HepG2 (cell line): ENCODE data around the gene FBXO33. TPM values are rescaled to one million over a fixed set of nuclear protein-coding genes. Genes with fewer than 3 reads are reported as not detected.
A peak's percentile ranks its signal among the peaks of the same experiment; 100 is the strongest.

Experiments
- ATAC-seq: fragments of 200-7000 bp; cut with Tn5 transposase; 3 replicates; pipeline ENCODE4 v1.9.1; 2020; ENCODE audit warnings: mild to moderate bottlenecking, moderate library complexity
- BruUV-seq: library from RNA; stranded (reverse); fragments of 400-500 nt; replicated peaks from 2 replicates; lab custom pipeline; 2021; lab: Mats Ljungman, UMichigan
- CTCF ChIA-PET: fragments of 300-600 bp; formaldehyde crosslinking; extraction: SDS; loops from one replicate; lab custom pipeline; 2021; ENCODE audit warnings: low total read pairs, inconsistent platforms, low intra/inter-chr PET ratio; lab: Yijun Ruan, JAX
- POLR2A ChIA-PET: fragments of 350-600 bp; sonication (Branson Sonifier 250); formaldehyde crosslinking; loops from one replicate; lab custom pipeline; 2020; ENCODE audit warnings: antibody characterized with exemption, inconsistent platforms; lab: Yijun Ruan, JAX
- DNase-seq: peaks from one replicate; pipeline ENCODE4 v3.0.0-alpha.2; 2015; ENCODE audit warnings: low spot score
- FAIRE-seq: peaks from 3 replicates; lab custom pipeline; 2011; peaks lifted over from hg19 to GRCh38; lab: Jason Lieb, UNC
- H2AFZ ChIP-seq: one replicate; pipeline ENCODE4 v1.6.1; 2011; ENCODE audit warnings: low read length, inconsistent platforms
- H3K27ac ChIP-seq: fragments of 300-600 bp; 3 replicates; pipeline ENCODE4 v1.8.0; 2011; ENCODE audit warnings: mixed run types, mild to moderate bottlenecking, mixed read lengths, low read length, inconsistent platforms; ENCODE audit not compliant: insufficient read depth; ENCODE audit errors: extremely low read length
- H3K27me3 ChIP-seq, 2 experiments: fragments of 200-600 bp in 1 of 2; 2 replicates in 1 of 2; 3 replicates in 1 of 2; pipeline versions ENCODE4 v1.6.0 to v1.8.0; 2011; ENCODE audit warnings: low read length in 2 of 2, mild to moderate bottlenecking in 2 of 2, moderate library complexity in 2 of 2, inconsistent platforms in 1 of 2; ENCODE audit not compliant: insufficient read depth in 2 of 2, control insufficient read depth in 1 of 2
- H3K36me3 ChIP-seq, 2 experiments: fragments of 200-600 bp in 1 of 2; replicated peaks in 1 of 2; 2 replicates in 1 of 2; 3 replicates in 1 of 2; pipeline versions ENCODE4 v1.5.1 to v1.8.0; 2011; ENCODE audit warnings: low read length in 2 of 2, inconsistent platforms in 1 of 2; ENCODE audit not compliant: insufficient read depth in 2 of 2, control insufficient read depth in 1 of 2
- H3K4me1 ChIP-seq: 2 replicates; pipeline ENCODE4 v1.5.1; 2012; ENCODE audit warnings: low read length, inconsistent platforms; ENCODE audit not compliant: insufficient read depth
- H3K4me2 ChIP-seq: 2 replicates; pipeline ENCODE4 v1.6.0; 2011; ENCODE audit warnings: low read depth, low read length, inconsistent platforms
- H3K4me3 ChIP-seq, 3 experiments: fragments of 200-600 bp in 1 of 3; sonication (generic), shearing (Covaris generic) in 1 of 3; replicated peaks in 1 of 3; 2 replicates each; pipeline ENCODE4 v1.5.1; 2011 to 2016; ENCODE audit warnings: low read length in 3 of 3, inconsistent platforms in 2 of 3, low read depth in 2 of 3, mild to moderate bottlenecking in 2 of 3, control low read depth in 1 of 3, mixed read lengths in 1 of 3; ENCODE audit not compliant: insufficient read depth in 1 of 3
- H3K79me2 ChIP-seq: one replicate; pipeline ENCODE4 v1.6.1; 2011; ENCODE audit warnings: low read length, inconsistent platforms; ENCODE audit not compliant: insufficient read depth
- H3K9ac ChIP-seq: 2 replicates; pipeline ENCODE4 v1.6.0; 2011; ENCODE audit warnings: mild to moderate bottlenecking, low read depth, low read length, inconsistent platforms; ENCODE audit not compliant: insufficient read depth
- H3K9me3 ChIP-seq: 2 replicates; pipeline ENCODE4 v1.5.1; 2012; ENCODE audit warnings: mild to moderate bottlenecking, low read length
- H4K20me1 ChIP-seq: 2 replicates; pipeline ENCODE4 v1.6.0; 2011; ENCODE audit warnings: inconsistent platforms, mild to moderate bottlenecking, low read length, moderate library complexity; ENCODE audit not compliant: insufficient read depth
- GLI4 ChIP-seq: sonication (generic); formaldehyde crosslinking; IDR thresholded peaks from 2 replicates; pipeline ENCODE4 v1.5.1; 2020; ENCODE audit warnings: missing genetic modification reagents, mild to moderate bottlenecking, moderate library complexity, borderline replicate concordance
- RBAK ChIP-seq: sonication (generic); formaldehyde crosslinking; IDR thresholded peaks from 2 replicates; pipeline ENCODE4 v1.5.1; 2020; ENCODE audit warnings: mild to moderate bottlenecking, missing genetic modification reagents
- SIN3B ChIP-seq: fragments of 150-350 bp; IDR thresholded peaks from 2 replicates; pipeline ENCODE4 v1.6.1; 2014; ENCODE audit warnings: low read length
- WIZ ChIP-seq: sonication (generic); formaldehyde crosslinking; IDR thresholded peaks from 2 replicates; pipeline ENCODE4 v1.5.1; 2020; ENCODE audit warnings: mild to moderate bottlenecking, missing genetic modification reagents
- ZBTB25 ChIP-seq: IDR thresholded peaks from 2 replicates; pipeline ENCODE4 v1.6.1; 2018; ENCODE audit warnings: missing genetic modification reagents
- ZNF317 ChIP-seq: sonication (generic); formaldehyde crosslinking; IDR thresholded peaks from 2 replicates; pipeline ENCODE4 v1.5.0; 2020; ENCODE audit warnings: mild to moderate bottlenecking, missing genetic modification reagents
- ZNF513 ChIP-seq: sonication (generic); formaldehyde crosslinking; conservative IDR thresholded peaks from 2 replicates; pipeline ENCODE4 v1.5.0; 2020; ENCODE audit warnings: missing genetic modification reagents
- ZNF652 ChIP-seq: IDR thresholded peaks from 2 replicates; pipeline ENCODE4 v1.6.1; 2016; ENCODE audit warnings: low read depth, borderline replicate concordance
- ZSCAN20 ChIP-seq: sonication (generic); formaldehyde crosslinking; IDR thresholded peaks from 2 replicates; pipeline ENCODE4 v1.4.0; 2020; ENCODE audit warnings: missing genetic modification reagents, mild to moderate bottlenecking, borderline replicate concordance
- WGBS: methylation state at CpG from one replicate; pipeline ENCODE4 v1.1.6; 2017; ENCODE audit warnings: low lambda C conversion rate; 5-methylcytosine and 5-hydroxymethylcytosine counted together
- in situ Hi-C: cut with HindIII; loops from 2 replicates; pipeline ENCODE4 v1.10.0; 2017; ENCODE audit warnings: low pct_unique_long_range_greater_than_20kb; ENCODE audit not compliant: extremely low pct_ligation_motif_present
- intact Hi-C: fragments of 100-400 bp; cut with micrococcal nuclease; formaldehyde crosslinking; loops from one replicate; pipeline ENCODE4 v1.10.0; 2022; ENCODE audit not compliant: unreplicated experiment
- polyA plus RNA-seq, 8 experiments: library from polyadenylated mRNA; depleted of rRNA in 3 of 8; stranded (reverse) in 7 of 8; unstranded in 1 of 8; fragments of >200 nt; fragmentation: Illumina TruSeq in 4 of 8; extraction: Trizol in 4 of 8; gene quantifications; 2 replicates each; pipeline versions ENCODE4 v1.2.1 to v1.2.3, GENCODE V29; 2011 to 2016; ENCODE audit warnings: low read depth in 4 of 8, missing spikeins in 1 of 8, mixed read lengths in 1 of 8; ENCODE audit not compliant: insufficient read depth in 1 of 8
- total RNA-seq, 5 experiments: library from RNA; depleted of rRNA; stranded (reverse); fragments of >200 nt; fragmentation: Illumina TruSeq; extraction: Trizol; gene quantifications; 2 replicates each; pipeline ENCODE4 v1.2.3, GENCODE V29; 2016; ENCODE audit warnings: low read depth in 1 of 5
- TF ChIP-seq, protein P1 (sequence below): sonication (generic); formaldehyde crosslinking; IDR thresholded peaks from 2 replicates; pipeline ENCODE4 v1.4.0; 2020; ENCODE audit warnings: missing genetic modification reagents
- TF ChIP-seq, protein P2 (sequence below): sonication (generic); formaldehyde crosslinking; IDR thresholded peaks from 2 replicates; pipeline ENCODE4 v1.8.0; 2022; ENCODE audit warnings: missing genetic modification reagents, mild to moderate bottlenecking, moderate library complexity, borderline replicate concordance
- TF ChIP-seq, protein P3 (sequence below): sonication (generic); formaldehyde crosslinking; IDR thresholded peaks from 2 replicates; pipeline ENCODE4 v1.5.0; 2020; ENCODE audit warnings: mild to moderate bottlenecking, missing genetic modification reagents

FBXO33 gene
- total and polyA plus RNA-seq, 2 of the 13 experiments (the other 11 are each of a cell fraction or from before 2014, with no cell fraction given) = 15.5 to 16.9 TPM

- 2% methylated on average over 8 of the region's 8 CpGs for WGBS
- no peak for FAIRE-seq
- TF ChIP-seq GLI4 = 0 out of 2 replicates have a peak, but pooled peaks have one; percentile 1
- TF ChIP-seq ZSCAN20 (CRISPR knock-in tag) = 0 out of 2 replicates have a peak, but pooled peaks have one; percentile 61
- no peak for TF ChIP-seq WIZ (CRISPR knock-in tag)
- peak; percentile 33; the same call in 1 of the 2 replicates for TF ChIP-seq ZNF317 (CRISPR knock-in tag)
- TF ChIP-seq ZBTB25 (CRISPR knock-in tag) = 0 out of 2 replicates have a peak, but pooled peaks have one; percentile 22
- TF ChIP-seq, protein P1, sequence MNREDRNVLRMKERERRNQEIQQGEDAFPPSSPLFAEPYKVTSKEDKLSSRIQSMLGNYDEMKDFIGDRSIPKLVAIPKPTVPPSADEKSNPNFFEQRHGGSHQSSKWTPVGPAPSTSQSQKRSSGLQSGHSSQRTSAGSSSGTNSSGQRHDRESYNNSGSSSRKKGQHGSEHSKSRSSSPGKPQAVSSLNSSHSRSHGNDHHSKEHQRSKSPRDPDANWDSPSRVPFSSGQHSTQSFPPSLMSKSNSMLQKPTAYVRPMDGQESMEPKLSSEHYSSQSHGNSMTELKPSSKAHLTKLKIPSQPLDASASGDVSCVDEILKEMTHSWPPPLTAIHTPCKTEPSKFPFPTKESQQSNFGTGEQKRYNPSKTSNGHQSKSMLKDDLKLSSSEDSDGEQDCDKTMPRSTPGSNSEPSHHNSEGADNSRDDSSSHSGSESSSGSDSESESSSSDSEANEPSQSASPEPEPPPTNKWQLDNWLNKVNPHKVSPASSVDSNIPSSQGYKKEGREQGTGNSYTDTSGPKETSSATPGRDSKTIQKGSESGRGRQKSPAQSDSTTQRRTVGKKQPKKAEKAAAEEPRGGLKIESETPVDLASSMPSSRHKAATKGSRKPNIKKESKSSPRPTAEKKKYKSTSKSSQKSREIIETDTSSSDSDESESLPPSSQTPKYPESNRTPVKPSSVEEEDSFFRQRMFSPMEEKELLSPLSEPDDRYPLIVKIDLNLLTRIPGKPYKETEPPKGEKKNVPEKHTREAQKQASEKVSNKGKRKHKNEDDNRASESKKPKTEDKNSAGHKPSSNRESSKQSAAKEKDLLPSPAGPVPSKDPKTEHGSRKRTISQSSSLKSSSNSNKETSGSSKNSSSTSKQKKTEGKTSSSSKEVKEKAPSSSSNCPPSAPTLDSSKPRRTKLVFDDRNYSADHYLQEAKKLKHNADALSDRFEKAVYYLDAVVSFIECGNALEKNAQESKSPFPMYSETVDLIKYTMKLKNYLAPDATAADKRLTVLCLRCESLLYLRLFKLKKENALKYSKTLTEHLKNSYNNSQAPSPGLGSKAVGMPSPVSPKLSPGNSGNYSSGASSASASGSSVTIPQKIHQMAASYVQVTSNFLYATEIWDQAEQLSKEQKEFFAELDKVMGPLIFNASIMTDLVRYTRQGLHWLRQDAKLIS = peak; percentile 67; the same call in 1 of the 2 replicates
- no peak for TF ChIP-seq RBAK (CRISPR knock-in tag)
- TF ChIP-seq, protein P2, sequence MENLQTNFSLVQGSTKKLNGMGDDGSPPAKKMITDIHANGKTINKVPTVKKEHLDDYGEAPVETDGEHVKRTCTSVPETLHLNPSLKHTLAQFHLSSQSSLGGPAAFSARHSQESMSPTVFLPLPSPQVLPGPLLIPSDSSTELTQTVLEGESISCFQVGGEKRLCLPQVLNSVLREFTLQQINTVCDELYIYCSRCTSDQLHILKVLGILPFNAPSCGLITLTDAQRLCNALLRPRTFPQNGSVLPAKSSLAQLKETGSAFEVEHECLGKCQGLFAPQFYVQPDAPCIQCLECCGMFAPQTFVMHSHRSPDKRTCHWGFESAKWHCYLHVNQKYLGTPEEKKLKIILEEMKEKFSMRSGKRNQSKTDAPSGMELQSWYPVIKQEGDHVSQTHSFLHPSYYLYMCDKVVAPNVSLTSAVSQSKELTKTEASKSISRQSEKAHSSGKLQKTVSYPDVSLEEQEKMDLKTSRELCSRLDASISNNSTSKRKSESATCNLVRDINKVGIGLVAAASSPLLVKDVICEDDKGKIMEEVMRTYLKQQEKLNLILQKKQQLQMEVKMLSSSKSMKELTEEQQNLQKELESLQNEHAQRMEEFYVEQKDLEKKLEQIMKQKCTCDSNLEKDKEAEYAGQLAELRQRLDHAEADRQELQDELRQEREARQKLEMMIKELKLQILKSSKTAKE (CRISPR knock-in tag) = no peak
- no peak for TF ChIP-seq ZNF513 (CRISPR knock-in tag)
- 0 out of 2 replicates have a peak, but pooled peaks have one; percentile 25 for TF ChIP-seq SIN3B
- TF ChIP-seq, protein P3, sequence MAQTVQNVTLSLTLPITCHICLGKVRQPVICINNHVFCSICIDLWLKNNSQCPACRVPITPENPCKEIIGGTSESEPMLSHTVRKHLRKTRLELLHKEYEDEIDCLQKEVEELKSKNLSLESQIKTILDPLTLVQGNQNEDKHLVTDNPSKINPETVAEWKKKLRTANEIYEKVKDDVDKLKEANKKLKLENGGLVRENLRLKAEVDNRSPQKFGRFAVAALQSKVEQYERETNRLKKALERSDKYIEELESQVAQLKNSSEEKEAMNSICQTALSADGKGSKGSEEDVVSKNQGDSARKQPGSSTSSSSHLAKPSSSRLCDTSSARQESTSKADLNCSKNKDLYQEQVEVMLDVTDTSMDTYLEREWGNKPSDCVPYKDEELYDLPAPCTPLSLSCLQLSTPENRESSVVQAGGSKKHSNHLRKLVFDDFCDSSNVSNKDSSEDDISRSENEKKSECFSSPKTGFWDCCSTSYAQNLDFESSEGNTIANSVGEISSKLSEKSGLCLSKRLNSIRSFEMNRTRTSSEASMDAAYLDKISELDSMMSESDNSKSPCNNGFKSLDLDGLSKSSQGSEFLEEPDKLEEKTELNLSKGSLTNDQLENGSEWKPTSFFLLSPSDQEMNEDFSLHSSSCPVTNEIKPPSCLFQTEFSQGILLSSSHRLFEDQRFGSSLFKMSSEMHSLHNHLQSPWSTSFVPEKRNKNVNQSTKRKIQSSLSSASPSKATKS = peak; percentile 74; the same call in 1 of the 2 replicates
- peak; percentile 94 for TF ChIP-seq ZNF652 (CRISPR knock-in tag)
Observed at GRCh38 chr14:39433452-39433813, 1.2 kb upstream of the FBXO33 start.

More at GRCh38 chr14:39433452-39433813, 1.2 kb upstream of the FBXO33 start:
- in situ Hi-C loops (loop anchor here (5.0 kb wide), 2 partner anchors 201 to 331 kb away; partner anchors contain the start of genes MIA2 and SEC23A), intact Hi-C loops (loop anchor here (1.0 to 2.0 kb wide), 4 partner anchors 14 to 407 kb away; partner anchors contain the start of genes MIA2 and PNN)
- Histone ChIP-seq H3K9ac (peak overlapping the region; percentile 69), H3K4me2 (peak overlapping the region; percentile 94), H3K36me3 (no peaks in the 10 kb centered on the region), H2AFZ (peak overlapping the region; percentile 88), H3K9me3 (no peaks in the 10 kb centered on the region), H3K27me3 (no peaks in the 10 kb centered on the region; a peak in 1 of 5 replicates), H4K20me1 (peaks cover 23% of the 10 kb centered on the region), H3K4me1 (peaks cover 37% of the 10 kb centered on the region), H3K4me3 (peak overlapping the region; percentile 73 to 83 (median 78)), H3K27ac (peak overlapping the region; percentile 86), H3K79me2 (peaks cover 31% of the 10 kb centered on the region)
- ATAC-seq = no peak
- ChIA-PET POLR2A (interaction anchor here (1.3 to 5.5 kb wide), 9 partner anchors 12 to 331 kb away, joined by 4 to 76 read pairs (median 16); partner anchors contain the start of genes GEMIN2, SEC23A and TRAPPC6B), CTCF (no interaction called here)
- no peak for DNase-seq
- no TSS peak for BruUV-seq
